GM12865 (cell line): ENCODE results near the gene SLC2A9.

Experiments used
- DNase-seq: peaks from one replicate; pipeline ENCODE4 v3.0.0; 2010; ENCODE audit warnings: low read depth
- H3K4me3 ChIP-seq: 2 replicates; pipeline ENCODE4 v1.5.1; 2011; ENCODE audit warnings: mild to moderate bottlenecking, low read depth, low read length, control low read depth
- CTCF ChIP-seq: IDR thresholded peaks from 2 replicates; pipeline ENCODE4 v1.5.1; 2011; ENCODE audit warnings: low read length, control low read depth, low read depth, inconsistent platforms; ENCODE audit not compliant: insufficient read depth; ENCODE audit errors: missing control alignments

SLC2A9 gene

GRCh38 chr4:10034136-10034535, 12.8 kb upstream of the SLC2A9 start:
- no peak overlapping the region for H3K4me3 ChIP-seq
- DNase-seq: no peak
- TF ChIP-seq CTCF: no peak

DNA sequence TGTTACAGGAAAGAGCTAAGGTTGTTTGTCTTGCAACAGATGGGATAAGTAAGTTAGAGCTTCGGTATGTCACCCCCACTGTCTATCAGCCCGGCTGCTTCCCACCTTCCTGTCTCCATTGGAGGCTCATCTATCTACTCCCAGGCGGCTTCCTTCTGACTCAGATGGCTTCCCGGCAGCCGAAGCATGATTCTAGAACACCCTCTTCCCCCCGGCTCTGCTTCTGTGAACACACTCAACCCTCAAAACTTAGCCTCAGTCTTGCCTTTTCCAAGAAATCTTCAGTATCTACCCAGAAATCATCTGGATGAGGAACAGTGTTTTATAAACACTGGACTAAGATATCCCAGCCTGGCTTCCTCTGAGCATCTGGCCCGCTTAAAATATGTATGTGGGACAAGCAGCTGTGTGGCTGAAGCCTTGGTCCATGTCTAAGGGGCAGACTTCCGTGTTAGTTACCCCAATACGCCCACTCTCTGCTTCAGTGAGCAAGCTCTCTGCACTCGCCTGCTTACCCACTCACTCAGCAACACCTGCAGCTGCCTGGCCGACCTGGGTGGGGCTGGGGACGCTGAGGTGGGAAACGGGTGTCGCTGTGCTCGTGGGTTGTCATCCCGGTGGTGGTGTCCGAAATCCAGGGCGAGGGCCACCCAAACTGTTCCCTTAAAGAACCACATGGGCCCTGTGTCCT, 12.0 kb upstream of the SLC2A9 start:
- TF ChIP-seq CTCF: no peak
- H3K4me3 ChIP-seq: no peak overlapping the region
- peak; percentile 27 for DNase-seq

DNA sequence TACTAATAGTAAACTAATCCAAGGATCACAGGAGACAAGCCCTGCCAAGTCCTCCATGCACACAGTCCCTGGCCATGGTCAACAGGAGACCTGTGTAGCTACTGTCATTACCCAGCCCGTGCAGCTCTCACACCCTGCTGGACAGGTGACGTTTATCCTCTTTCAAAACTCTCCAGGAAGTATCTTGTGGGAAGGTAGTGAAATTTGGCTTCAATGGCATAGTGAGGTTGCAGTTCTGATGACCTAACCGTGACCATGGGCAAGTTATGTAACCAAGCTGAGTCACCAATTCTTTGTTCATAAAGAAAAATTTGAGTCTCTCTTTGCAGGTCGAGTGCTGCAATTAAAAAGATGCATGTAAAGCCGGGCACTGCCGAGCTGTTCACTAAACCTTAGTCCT, 11.3 kb upstream of the SLC2A9 start:
- no peak for TF ChIP-seq CTCF
- DNase-seq: peak; percentile 35
- no peak overlapping the region for H3K4me3 ChIP-seq

DNA sequence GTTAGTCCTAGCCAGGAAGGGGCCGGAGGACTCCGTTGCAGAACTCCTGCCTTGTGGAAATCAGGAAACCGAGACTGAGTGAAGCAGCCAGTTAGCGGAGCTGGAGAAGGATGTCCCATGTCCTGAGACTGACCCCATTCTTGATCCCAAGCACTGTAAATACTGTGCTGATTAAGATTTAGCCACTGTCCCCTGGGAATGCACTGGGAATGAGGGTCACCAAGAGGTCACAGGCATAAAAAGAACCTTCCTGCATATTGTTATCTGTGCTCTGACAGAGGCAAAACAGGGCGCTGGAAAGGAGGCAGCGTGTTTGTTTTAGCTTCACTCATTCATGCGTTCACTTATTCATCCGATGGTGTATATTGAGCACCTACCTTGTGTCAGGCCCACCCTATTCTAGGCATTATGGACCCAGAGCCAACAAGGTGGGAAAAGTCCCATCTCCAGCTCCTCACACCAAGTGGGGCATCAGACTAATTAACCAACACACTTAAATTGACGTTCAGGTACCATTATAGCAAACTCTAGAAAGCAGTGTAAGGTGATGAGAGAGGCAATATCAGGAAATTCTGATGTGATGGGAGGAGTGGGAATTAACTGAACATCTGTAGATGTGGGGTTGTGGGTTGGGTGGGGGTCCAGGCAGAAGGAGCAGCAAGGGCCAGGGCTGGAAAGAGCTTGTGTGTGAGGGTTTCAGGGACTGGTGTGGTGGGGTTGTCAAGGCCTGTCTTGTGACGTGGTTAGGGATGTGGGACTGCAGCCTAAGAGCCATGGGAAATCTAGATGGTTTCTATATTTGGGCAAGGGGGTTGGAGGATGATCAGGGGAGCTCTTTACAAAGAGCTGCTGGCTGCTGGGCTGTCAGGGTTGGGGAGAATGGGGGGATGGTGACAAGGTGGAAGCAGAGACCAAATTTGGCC, 10.6 kb upstream of the SLC2A9 start:
- no peak for TF ChIP-seq CTCF
- no peak for DNase-seq
- H3K4me3 ChIP-seq: no peak overlapping the region

- no peak for TF ChIP-seq CTCF
- no peak overlapping the region for H3K4me3 ChIP-seq
- DNase-seq: no peak
Measured at GRCh38 chr4:10030972-10031667, 9.8 kb upstream of the SLC2A9 start.

DNA sequence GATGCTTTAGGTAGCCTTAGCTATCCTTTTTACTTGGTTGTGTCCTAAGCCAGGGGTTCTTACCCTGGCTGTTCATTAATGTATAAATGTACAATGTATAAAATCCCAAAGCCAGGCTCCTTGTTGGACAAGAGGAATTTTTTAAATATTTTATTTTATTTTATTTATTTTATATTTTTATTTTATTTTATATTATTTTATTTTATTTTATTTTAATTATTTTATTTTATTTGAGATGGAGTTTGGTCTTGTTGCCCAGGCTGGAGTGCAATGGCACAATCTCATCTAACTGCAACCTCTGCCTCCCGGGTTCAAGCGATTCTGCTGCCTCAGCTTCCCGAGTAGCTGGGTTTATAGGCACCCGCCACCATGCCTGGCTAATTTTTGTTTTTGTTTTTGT, 8.1 kb upstream of the SLC2A9 start:
- H3K4me3 ChIP-seq: no peak overlapping the region
- no peak for TF ChIP-seq CTCF
- no peak for DNase-seq
